GM12878 (cell line): ENCODE results near the gene MYDGF. TPM values are rescaled to one million over a fixed set of nuclear protein-coding genes. Genes with fewer than 3 reads are reported as not detected.

Experiments
- ATAC-seq: fragments of 200-7000 bp; cut with Tn5 transposase; 3 replicates; pipeline ENCODE4 v1.9.1; 2020; ENCODE audit warnings: mild to moderate bottlenecking, moderate library complexity
- BruUV-seq: library from RNA; stranded (reverse); fragments of 400-500 nt; replicated peaks from 2 replicates; lab custom pipeline; 2021; lab: Mats Ljungman, UMichigan
- CTCF ChIA-PET: fragments of 300-600 bp; sonication (Branson Sonifier 250); formaldehyde crosslinking; extraction: SDS; loops from one replicate; lab custom pipeline; 2021; ENCODE audit warnings: inconsistent platforms; lab: Yijun Ruan, JAX
- POLR2A ChIA-PET: fragments of 350-600 bp; formaldehyde crosslinking; extraction: SDS; loops from one replicate; lab custom pipeline; 2021; ENCODE audit warnings: inconsistent platforms; lab: Charles Lee
- RAD21 ChIA-PET: fragments of 300-600 bp; sonication (Branson Sonifier 250); formaldehyde crosslinking; loops from one replicate; lab custom pipeline; 2023; ENCODE audit warnings: antibody characterized with exemption; ENCODE audit not compliant: unreplicated experiment; lab: Charles Lee
- SMC1A ChIA-PET: fragments of 300-600 bp; sonication (Branson Sonifier 250); formaldehyde crosslinking; loops from one replicate; lab custom pipeline; 2023; ENCODE audit not compliant: unreplicated experiment, uncharacterized antibody; lab: Charles Lee
- DNase-seq: peaks from one replicate; pipeline ENCODE4 v3.0.0-alpha.2; 2011; ENCODE audit warnings: low read depth, low spot score
- FAIRE-seq: peaks from 3 replicates; lab custom pipeline; 2011; peaks lifted over from hg19 to GRCh38; lab: Jason Lieb, UNC
- H2AFZ ChIP-seq: 2 replicates; pipeline ENCODE4 v1.6.0; 2011; ENCODE audit warnings: low read depth, low read length, control low read depth; ENCODE audit not compliant: control insufficient read depth
- H3K27ac ChIP-seq: 2 replicates; pipeline ENCODE4 v1.5.1; 2011; ENCODE audit warnings: control low read depth; ENCODE audit not compliant: control insufficient read depth, insufficient read depth
- H3K27me3 ChIP-seq, 2 experiments: replicated peaks in 1 of 2; 2 replicates each; pipeline versions ENCODE4 v1.6.0 to v1.6.1; 2011; ENCODE audit warnings: low read length in 1 of 2; ENCODE audit not compliant: control insufficient read depth in 2 of 2, insufficient read depth in 2 of 2
- H3K36me3 ChIP-seq, 2 experiments: 2 replicates each; pipeline ENCODE4 v1.5.1; 2011; ENCODE audit warnings: low read length in 1 of 2; ENCODE audit not compliant: control insufficient read depth in 2 of 2, insufficient read depth in 2 of 2
- H3K4me1 ChIP-seq: 2 replicates; pipeline ENCODE4 v1.6.1; 2011; ENCODE audit warnings: mild to moderate bottlenecking, low read length, moderate library complexity, mixed read lengths; ENCODE audit not compliant: control insufficient read depth, insufficient read depth
- H3K4me2 ChIP-seq: 2 replicates; pipeline ENCODE4 v1.6.0; 2011; ENCODE audit warnings: control low read depth; ENCODE audit not compliant: control insufficient read depth, insufficient read depth
- H3K4me3 ChIP-seq: fragments of 200-600 bp; sonication (generic); 2 replicates; pipeline ENCODE4 v1.5.1; 2016
- H3K79me2 ChIP-seq: 2 replicates; pipeline ENCODE4 v1.6.0; 2011; ENCODE audit warnings: low read length; ENCODE audit not compliant: control insufficient read depth, insufficient read depth
- H3K9ac ChIP-seq: 2 replicates; pipeline ENCODE4 v1.8.0; 2011; ENCODE audit warnings: low read length, control low read depth, mixed read lengths; ENCODE audit not compliant: control insufficient read depth, insufficient read depth
- H3K9me3 ChIP-seq: replicated peaks from 3 replicates; pipeline ENCODE4 v1.5.1; 2011; ENCODE audit warnings: mild to moderate bottlenecking, low read length; ENCODE audit not compliant: control insufficient read depth, insufficient read depth
- H4K20me1 ChIP-seq: 2 replicates; pipeline ENCODE4 v1.6.0; 2011; ENCODE audit not compliant: control insufficient read depth, insufficient read depth
- BMI1 ChIP-seq: fragments of 450-650 bp; IDR thresholded peaks from 2 replicates; pipeline ENCODE4 v1.6.1; 2016; ENCODE audit warnings: mild to moderate bottlenecking, moderate library complexity, borderline replicate concordance
- EZH2 ChIP-seq: IDR thresholded peaks from 2 replicates; pipeline ENCODE4 v1.6.1; 2012; ENCODE audit warnings: low read depth, mild to moderate bottlenecking, control low read depth, inconsistent platforms, low read length, borderline replicate concordance; ENCODE audit not compliant: control insufficient read depth
- GABPA ChIP-seq: IDR thresholded peaks from 2 replicates; pipeline ENCODE4 v1.6.1; 2014; ENCODE audit warnings: antibody characterized with exemption, low read depth, mild to moderate bottlenecking, inconsistent platforms
- HCFC1 ChIP-seq: fragments of 150-350 bp; IDR thresholded peaks from 2 replicates; pipeline ENCODE4 v1.6.1; 2014; ENCODE audit warnings: low read length
- HDGF ChIP-seq: fragments of 450-650 bp; IDR thresholded peaks from 2 replicates; pipeline ENCODE4 v1.6.1; 2016; ENCODE audit warnings: antibody characterized with exemption
- NFXL1 ChIP-seq: fragments of 450-650 bp; IDR thresholded peaks from 2 replicates; pipeline ENCODE4 v1.6.1; 2017; ENCODE audit warnings: antibody characterized with exemption, mild to moderate bottlenecking, borderline replicate concordance
- NR2C1 ChIP-seq: fragments of 450-650 bp; IDR thresholded peaks from 2 replicates; pipeline ENCODE4 v1.6.1; 2017; ENCODE audit warnings: antibody characterized with exemption, mild to moderate bottlenecking, moderate library complexity
- NR2F1 ChIP-seq: fragments of 450-650 bp; conservative IDR thresholded peaks from 2 replicates; pipeline ENCODE4 v1.6.1; 2017; ENCODE audit warnings: mild to moderate bottlenecking
- POLR2A ChIP-seq: IDR thresholded peaks from 2 replicates; pipeline ENCODE4 v1.6.1; 2011; ENCODE audit warnings: low read depth, mild to moderate bottlenecking, low read length
- RELA ChIP-seq: fragments of 450-650 bp; IDR thresholded peaks from 2 replicates; pipeline ENCODE4 v1.8.0; 2014; ENCODE audit warnings: borderline replicate concordance; ENCODE audit not compliant: partially characterized antibody
- RFX5 ChIP-seq: IDR thresholded peaks from 2 replicates; pipeline ENCODE4 v1.6.1; 2011; ENCODE audit warnings: low read depth, low read length, improper control_type of control experiment
- SMAD1 ChIP-seq: fragments of 450-650 bp; IDR thresholded peaks from 2 replicates; pipeline ENCODE4 v1.6.1; 2018; ENCODE audit warnings: mild to moderate bottlenecking, low read depth; ENCODE audit not compliant: partially characterized antibody
- WRNIP1 ChIP-seq: IDR thresholded peaks from 2 replicates; pipeline ENCODE4 v1.6.1; 2011; ENCODE audit warnings: low read depth, low read length, improper control_type of control experiment, borderline replicate concordance
- ZNF622 ChIP-seq: fragments of 450-650 bp; IDR thresholded peaks from 2 replicates; pipeline ENCODE4 v1.6.1; 2017; ENCODE audit warnings: mild to moderate bottlenecking, inconsistent platforms
- WGBS: methylation state at CpG from one replicate; pipeline ENCODE4 v1.1.6; 2016; ENCODE audit warnings: low lambda C conversion rate; ENCODE audit not compliant: insufficient replicate concordance, insufficient coverage; ENCODE audit errors: missing lambda C conversion rate; 5-methylcytosine and 5-hydroxymethylcytosine counted together
- in situ Hi-C: fragments of 300-500 bp; cut with MboI; formaldehyde crosslinking; loops from 9 replicates; pipeline ENCODE4 v1.14.3; 2018; ENCODE audit warnings: mixed read lengths
- intact Hi-C: fragments of 100-400 bp; cut with micrococcal nuclease; formaldehyde crosslinking; loops from one replicate; pipeline ENCODE4 v1.14.2; 2022; ENCODE audit not compliant: unreplicated experiment
- polyA plus RNA-seq, 11 experiments: library from polyadenylated mRNA; depleted of rRNA in 4 of 11; unstranded in 6 of 11; stranded (reverse) in 5 of 11; fragments of >200 nt; fragmentation: Nextera tagmentation in 4 of 11; fragmentation: Illumina TruSeq in 1 of 11; extraction: Ambion mirVana in 4 of 11; extraction: Trizol in 1 of 11; gene quantifications; 1 replicate in 1 of 11; 2 replicates in 10 of 11; pipeline versions ENCODE4 v1.2.1 to v1.2.3, GENCODE V29; 2011 to 2016; ENCODE audit warnings: inconsistent platforms in 2 of 11, missing spikeins in 2 of 11, low read depth in 1 of 11
- total RNA-seq, 4 experiments: library from RNA; depleted of rRNA in 3 of 4; stranded (reverse); fragments of >200 nt in 3 of 4; fragmentation: Illumina TruSeq in 1 of 4; extraction: Trizol in 1 of 4; gene quantifications; 2 replicates each; pipeline versions ENCODE4 v1.2.1 to v1.2.3, GENCODE V29; 2013 to 2021

The MYDGF gene
- total and polyA plus RNA-seq, 10 of the 15 experiments (the other 5 are each of a cell fraction or from before 2014, with no cell fraction given): 2.3 to 196 (median 57.5) TPM

DNA sequence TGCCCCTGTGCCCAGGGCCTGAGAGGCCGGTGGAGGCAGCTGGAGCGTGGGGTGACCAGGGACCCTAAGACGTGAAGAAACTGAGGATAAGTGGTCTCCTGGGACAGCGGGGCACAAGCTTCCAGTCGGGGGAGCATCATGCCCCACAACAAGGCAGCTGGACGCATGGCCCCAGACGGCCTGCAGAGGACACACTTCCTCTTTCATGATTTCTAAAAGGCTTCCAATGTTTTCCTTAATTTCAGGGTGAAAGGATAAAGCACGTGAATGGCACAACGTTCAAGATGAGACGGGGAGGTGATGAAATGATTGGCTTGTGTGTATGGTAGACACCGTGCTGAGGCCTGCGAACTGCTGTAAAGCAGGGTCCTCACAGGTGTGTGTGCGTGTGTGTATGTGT is 20.2 kb upstream of the MYDGF start:
- no peak overlapping the region for H3K4me3 ChIP-seq
- RAD21 ChIA-PET: no interaction called here
- H4K20me1 ChIP-seq: no peaks in the 10 kb centered on the region
- in situ Hi-C loops: no loop called here
- peaks cover 25 to 38% of the 10 kb centered on the region in 2 experiments; a peak in 3 of 4 replicates for H3K36me3 ChIP-seq
- 81% methylated on average over 13 of the region's 13 CpGs for WGBS
- H3K79me2 ChIP-seq: no peaks in the 10 kb centered on the region
- SMC1A ChIA-PET: no interaction called here
- no peaks in the 10 kb centered on the region for H3K27me3 ChIP-seq
- intact Hi-C loops: no loop called here
- ATAC-seq: no peak
- no peak overlapping the region for H2AFZ ChIP-seq
- CTCF ChIA-PET: no interaction called here
- no peak overlapping the region for H3K27ac ChIP-seq
- no peak for DNase-seq
- H3K9ac ChIP-seq: no peak overlapping the region
- FAIRE-seq: no peak
- H3K9me3 ChIP-seq: no peaks in the 10 kb centered on the region
- POLR2A ChIA-PET: no interaction called here
- no peak overlapping the region for H3K4me2 ChIP-seq
- TF ChIP-seq RFX5 (no peak), POLR2A (0 out of 2 replicates have a peak, but pooled peaks have one; percentile 3)
- no peaks in the 10 kb centered on the region for H3K4me1 ChIP-seq
- no TSS peak for BruUV-seq

DNA sequence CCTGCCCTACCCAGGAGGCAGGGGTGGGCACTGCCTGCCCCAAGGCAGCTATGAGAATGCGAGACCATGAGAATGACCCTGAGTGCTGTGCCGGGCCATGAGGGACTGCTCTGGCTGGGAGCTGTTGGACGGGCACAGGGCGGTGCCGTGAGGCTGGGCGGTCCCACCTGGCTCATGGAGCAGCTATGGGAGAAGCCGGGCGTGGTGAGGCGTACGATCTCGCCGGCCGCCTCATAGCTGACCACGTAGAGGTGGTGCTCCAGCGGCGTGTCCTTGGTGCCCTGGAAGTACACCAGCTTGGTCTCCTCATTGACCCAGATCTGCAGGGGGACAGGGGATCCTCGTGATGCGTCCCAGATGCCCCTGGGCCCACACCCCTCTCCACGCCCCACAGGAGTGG is 19.3 kb upstream of the MYDGF start:
- no TSS peak for BruUV-seq
- Histone ChIP-seq H3K36me3 (peaks cover 25 to 34% of the 10 kb centered on the region in 2 experiments; a peak in 3 of 4 replicates), H4K20me1 (no peaks in the 10 kb centered on the region), H3K4me1 (no peaks in the 10 kb centered on the region), H3K4me3 (no peak overlapping the region), H2AFZ (no peak overlapping the region), H3K9me3 (no peaks in the 10 kb centered on the region), H3K79me2 (no peaks in the 10 kb centered on the region), H3K4me2 (no peak overlapping the region), H3K9ac (no peak overlapping the region), H3K27me3 (no peaks in the 10 kb centered on the region), H3K27ac (no peak overlapping the region)
- 98% methylated on average over 19 of the region's 19 CpGs for WGBS
- TF ChIP-seq EZH2: no peak
- TF ChIP-seq GABPA: no peak
- TF ChIP-seq RELA: no peak
- no peak for TF ChIP-seq BMI1
- no peak for TF ChIP-seq SMAD1
- no peak for TF ChIP-seq NFXL1
- no peak for TF ChIP-seq HDGF
- no peak for TF ChIP-seq ZNF622
- no peak for TF ChIP-seq NR2C1
- no peak for TF ChIP-seq WRNIP1
- no peak for TF ChIP-seq HCFC1
- TF ChIP-seq NR2F1: no peak
- FAIRE-seq (no peak), DNase-seq (no peak), ATAC-seq (no peak)
- intact Hi-C loops: no loop called here
- ChIA-PET RAD21 (no interaction called here), SMC1A (no interaction called here), POLR2A (no interaction called here), CTCF (no interaction called here)
- in situ Hi-C loops: no loop called here
